LNCaP clone FGC (cell line): ENCODE measurements around the gene GARS1.

Source experiments
- DNase-seq: peaks from one replicate; pipeline ENCODE4 v3.0.0-alpha.2; 2011; ENCODE audit warnings: low read depth
- H3K4me3 ChIP-seq: 2 replicates; pipeline ENCODE4 v1.5.1; 2011; ENCODE audit warnings: mild to moderate bottlenecking, low read depth, low read length, control low read depth
- CTCF ChIP-seq: IDR thresholded peaks from 2 replicates; pipeline ENCODE4 v1.5.1; 2012; ENCODE audit warnings: mild to moderate bottlenecking; ENCODE audit not compliant: control insufficient read depth, insufficient read depth; ENCODE audit errors: extremely low read depth

Gene GARS1

GRCh38 chr7:30553141-30553540 is 41.5 kb upstream of the GARS1 start:
- no peak overlapping the region for H3K4me3 ChIP-seq
- DNase-seq = no peak

DNA sequence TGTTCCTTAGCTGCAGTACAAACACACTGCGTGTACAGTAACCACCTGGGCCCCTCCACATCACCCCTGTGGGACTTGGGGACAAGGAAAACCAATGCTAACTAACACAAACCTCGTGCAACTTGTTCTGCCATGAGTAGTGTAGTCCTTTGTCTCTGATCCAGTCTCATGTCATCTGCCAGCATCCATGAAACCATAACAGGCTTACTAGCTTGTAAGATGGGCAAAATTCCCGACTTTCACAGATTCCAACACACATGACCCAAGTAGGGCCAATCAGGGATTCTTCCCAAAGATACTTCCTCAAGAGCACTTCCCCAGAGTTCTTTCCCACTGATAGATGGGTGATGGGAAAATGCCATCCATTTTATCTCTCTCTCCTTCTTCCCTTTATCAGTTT is 41.1 kb upstream of the GARS1 start:
- no peak for DNase-seq
- no peak for TF ChIP-seq CTCF

More at GRCh38 chr7:30553141-30553540, 41.5 kb upstream of the GARS1 start:
- TF ChIP-seq CTCF = no peak

GRCh38 chr7:30555525-30555924 is 39.2 kb upstream of the GARS1 start:
- DNase-seq = no peak
- TF ChIP-seq CTCF = no peak
- no peak overlapping the region for H3K4me3 ChIP-seq

More for the DNA sequence above, 41.1 kb upstream of the GARS1 start:
- H3K4me3 ChIP-seq = no peak overlapping the region

GRCh38 chr7:30556840-30557239 is 37.8 kb upstream of the GARS1 start:
- no peak for TF ChIP-seq CTCF
- no peak overlapping the region for H3K4me3 ChIP-seq
- DNase-seq = peak; percentile 62

DNA sequence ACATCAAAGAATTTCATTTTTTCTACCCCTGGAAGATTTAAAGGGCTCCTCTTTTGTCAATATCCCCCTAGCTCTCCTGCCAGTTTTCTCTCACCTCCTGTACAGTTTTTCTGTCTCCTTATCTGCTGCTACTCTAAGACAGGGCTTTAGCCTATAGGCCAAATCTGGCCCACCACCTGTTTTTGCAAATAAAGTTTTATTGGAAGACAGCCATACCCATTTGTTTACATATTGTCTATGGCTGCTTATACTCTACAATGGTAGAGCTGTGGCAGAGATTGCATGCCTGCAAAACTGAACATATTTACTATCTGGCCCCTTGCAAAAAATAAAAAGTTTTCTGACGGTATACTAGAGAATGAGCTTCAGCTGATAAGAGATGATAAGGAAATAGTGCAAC is 37.4 kb upstream of the GARS1 start:
- peak; percentile 37 for DNase-seq
- H3K4me3 ChIP-seq = no peak overlapping the region
- no peak for TF ChIP-seq CTCF

DNA sequence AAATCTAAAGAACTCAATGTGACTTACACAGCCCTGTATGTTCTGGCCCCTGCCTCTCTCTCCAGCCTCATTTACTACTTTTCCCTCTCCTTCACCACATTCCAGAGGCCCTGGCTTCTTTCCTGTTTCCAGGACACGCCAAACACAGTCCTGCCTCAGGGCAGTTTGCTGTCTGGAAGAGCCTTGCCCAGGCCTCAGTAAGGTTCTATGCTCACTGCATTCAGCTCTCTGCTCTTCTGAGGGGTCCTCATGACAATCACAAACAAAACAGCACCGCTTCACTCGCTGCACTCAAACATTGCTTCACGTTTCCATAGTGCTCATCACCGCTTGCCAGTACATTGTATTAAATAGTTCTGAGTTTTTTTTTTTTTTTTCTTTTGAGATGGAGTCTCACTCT is 35.1 kb upstream of the GARS1 start:
- DNase-seq = no peak
- no peak overlapping the region for H3K4me3 ChIP-seq
- TF ChIP-seq CTCF = no peak

DNA sequence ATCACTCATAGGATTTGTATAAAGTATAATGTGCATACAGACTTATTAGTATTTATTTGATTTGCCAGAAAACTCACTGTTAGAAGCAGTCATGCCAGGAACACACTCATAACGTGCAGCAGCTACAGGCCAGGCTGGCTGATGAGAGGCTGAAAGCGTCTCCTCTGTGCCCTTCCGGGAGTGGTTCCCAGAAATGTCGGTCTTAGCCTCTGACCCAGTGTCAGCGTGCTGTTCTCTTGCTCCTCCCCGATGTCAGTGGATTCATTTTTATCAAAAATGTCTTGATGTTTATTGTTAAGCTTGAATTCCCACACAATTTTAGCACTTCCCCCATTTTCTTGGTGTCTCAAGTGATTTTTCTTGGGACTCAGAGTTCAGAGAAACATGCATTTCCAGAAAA is 33.3 kb upstream of the GARS1 start:
- no peak for DNase-seq
- no peak for TF ChIP-seq CTCF
- H3K4me3 ChIP-seq = no peak overlapping the region
